Activated CD8-positive, alpha-beta T cell treated with anti-CD3 and anti-CD28 coated beads for 36 hours (primary cell): ENCODE data around the gene LAMA3. TPM values are rescaled to one million over a fixed set of nuclear protein-coding genes. Genes with fewer than 3 reads are reported as not detected.

Source experiments
- ATAC-seq: fragments of 200-7000 bp; cut with Tn5 transposase; one replicate; pipeline ENCODE4 v1.10.0; 2021; ENCODE audit warnings: mild to moderate bottlenecking, moderate library complexity
- CTCF ChIA-PET: fragments of 350-600 bp; sonication (Branson Sonifier 250); formaldehyde crosslinking; loops from one replicate; lab custom pipeline; 2021; ENCODE audit warnings: antibody characterized with exemption; lab: Charles Lee
- POLR2A ChIA-PET: fragments of 350-600 bp; sonication (Branson Sonifier 250); formaldehyde crosslinking; loops from one replicate; lab custom pipeline; 2021; ENCODE audit warnings: antibody characterized with exemption; lab: Charles Lee
- DNase-seq: peaks from one replicate; pipeline ENCODE4 v3.0.0-alpha.2; 2020
- H3K27ac Mint-ChIP-seq: one replicate; pipeline ENCODE4 v1.8.0; 2021; ENCODE audit warnings: mild to moderate bottlenecking, mixed read lengths
- H3K27me3 Mint-ChIP-seq: one replicate; pipeline ENCODE4 v1.8.0; 2021; ENCODE audit warnings: mixed read lengths
- H3K36me3 Mint-ChIP-seq: one replicate; pipeline ENCODE4 v1.8.0; 2021; ENCODE audit warnings: low read depth, mixed read lengths
- H3K4me1 Mint-ChIP-seq: one replicate; pipeline ENCODE4 v1.8.0; 2021; ENCODE audit warnings: low read depth, mixed read lengths
- H3K4me3 Mint-ChIP-seq: one replicate; pipeline ENCODE4 v1.8.0; 2021; ENCODE audit warnings: mild to moderate bottlenecking, moderate library complexity, mixed read lengths
- H3K9me3 Mint-ChIP-seq: one replicate; pipeline ENCODE4 v1.8.0; 2021; ENCODE audit warnings: mixed read lengths
- CTCF ChIP-seq: fragments of 200-600 bp; IDR thresholded peaks from one replicate; pipeline ENCODE4 v1.8.0; 2022; ENCODE audit warnings: antibody characterized with exemption, mild to moderate bottlenecking
- intact Hi-C: fragments of 100-400 bp; cut with micrococcal nuclease; formaldehyde crosslinking; loops from one replicate; pipeline ENCODE4 v1.10.0; 2022
- total RNA-seq, 2 experiments: library from RNA; stranded (reverse); gene quantifications; one replicate each; pipeline ENCODE4 v1.2.3, GENCODE V29; 2021

Gene LAMA3
- total RNA-seq, 2 experiments from 2014 or later, result 0.05 TPM; not detected in 1

GRCh38 chr18:23879966-23880565 is 190.8 kb downstream of the LAMA3 start:
- intact Hi-C loops, result no loop called here
- Mint-ChIP-seq H3K4me1 (peaks cover 25% of the 10 kb centered on the region), H3K4me3 (no peak overlapping the region), H3K27ac (no peak overlapping the region), H3K9me3 (no peaks in the 10 kb centered on the region), H3K36me3 (no peaks in the 10 kb centered on the region), H3K27me3 (no peaks in the 10 kb centered on the region)
- no peak for TF ChIP-seq CTCF
- CTCF ChIA-PET, result interaction anchor here (2.1 kb wide), 1 partner anchor 39 kb away, joined by 7 read pairs; no protein-coding TSS in a partner anchor
- DNase-seq, result no peak
- POLR2A ChIA-PET, result interaction anchor here (0.6 to 1.7 kb wide), 3 partner anchors 8 to 349 kb away, joined by 3 to 5 read pairs (median 5); no protein-coding TSS in a partner anchor
- no peak for ATAC-seq

GRCh38 chr18:23880931-23881617 is 191.8 kb downstream of the LAMA3 start:
- intact Hi-C loops, result no loop called here
- Mint-ChIP-seq H3K27me3 (no peaks in the 10 kb centered on the region), H3K36me3 (no peaks in the 10 kb centered on the region), H3K4me3 (no peak overlapping the region), H3K9me3 (no peaks in the 10 kb centered on the region), H3K27ac (no peak overlapping the region), H3K4me1 (peaks cover 34% of the 10 kb centered on the region)
- no peak for ATAC-seq
- no peak for TF ChIP-seq CTCF
- CTCF ChIA-PET, result interaction anchor here (2.1 kb wide), 1 partner anchor 38 kb away, joined by 7 read pairs; no protein-coding TSS in a partner anchor
- DNase-seq, result no peak
- POLR2A ChIA-PET, result interaction anchor here (0.6 to 1.7 kb wide), 2 partner anchors 9 to 245 kb away, joined by 3 to 5 read pairs; no protein-coding TSS in a partner anchor

- intact Hi-C loops, result no loop called here
Observed at GRCh38 chr18:23881778-23882177, 192.5 kb downstream of the LAMA3 start.

DNA sequence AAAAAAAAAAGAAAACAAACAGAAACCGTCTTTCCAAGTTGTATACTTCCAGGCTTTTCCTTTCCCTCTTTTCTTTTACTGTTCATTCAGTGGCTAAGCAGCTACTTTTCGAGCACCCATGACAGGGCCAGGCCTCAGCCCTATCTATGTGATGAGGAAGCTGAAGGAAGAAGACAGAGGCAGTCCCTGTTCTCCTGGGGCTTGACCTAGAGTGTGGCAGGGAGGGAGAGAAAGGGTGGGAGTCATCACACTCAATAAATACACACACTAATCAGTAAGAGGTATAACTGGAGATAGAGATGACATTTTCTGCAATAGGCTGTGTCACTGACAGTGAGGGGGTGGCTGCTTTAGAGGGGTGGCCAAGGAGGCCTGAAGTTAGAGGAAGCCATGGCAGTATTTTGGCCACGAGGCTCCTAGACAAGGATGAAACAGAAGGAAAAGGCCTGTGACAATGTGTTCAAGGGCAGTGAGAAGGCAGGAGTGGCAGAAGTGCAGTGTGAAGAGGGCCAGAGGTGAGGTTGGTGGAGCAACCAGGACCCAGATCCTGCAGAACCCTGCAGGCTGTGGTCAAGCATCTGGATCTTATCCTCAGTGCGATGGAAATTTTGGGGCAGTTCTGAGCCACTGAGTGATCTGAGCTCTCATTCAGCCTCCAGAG is 193.5 kb downstream of the LAMA3 start:
- H3K9me3 Mint-ChIP-seq, result no peaks in the 10 kb centered on the region
- DNase-seq (peak; percentile 18), ATAC-seq (peak; percentile 34)
- H3K27me3 Mint-ChIP-seq, result no peaks in the 10 kb centered on the region
- no peak for TF ChIP-seq CTCF
- CTCF ChIA-PET, result no interaction called here
- POLR2A ChIA-PET, result no interaction called here
- peaks cover 36% of the 10 kb centered on the region for H3K4me1 Mint-ChIP-seq
- no peak overlapping the region for H3K4me3 Mint-ChIP-seq
- peak overlapping the region; percentile 58 for H3K27ac Mint-ChIP-seq
- H3K36me3 Mint-ChIP-seq, result no peaks in the 10 kb centered on the region
- intact Hi-C loops, result no loop called here

More at GRCh38 chr18:23881778-23882177, 192.5 kb downstream of the LAMA3 start:
- H3K9me3 Mint-ChIP-seq, result no peaks in the 10 kb centered on the region
- peaks cover 36% of the 10 kb centered on the region for H3K4me1 Mint-ChIP-seq
- H3K27ac Mint-ChIP-seq, result no peak overlapping the region
- H3K27me3 Mint-ChIP-seq, result no peaks in the 10 kb centered on the region
- ChIA-PET CTCF (no interaction called here), POLR2A (no interaction called here)
- no peaks in the 10 kb centered on the region for H3K36me3 Mint-ChIP-seq
- DNase-seq (no peak), ATAC-seq (no peak)
- no peak for TF ChIP-seq CTCF
- no peak overlapping the region for H3K4me3 Mint-ChIP-seq
